Stomach (tissue), 9 donors: Measurements from ENCODE around the gene CA7. TPM values are rescaled to one million over a fixed set of nuclear protein-coding genes. Genes with fewer than 3 reads are reported as not detected.

Source experiments
- DNase-seq, 2 donors: peaks; one replicate each; pipeline versions ENCODE4 v3.0.0 to v3.0.0-alpha.2; 2013 to 2019
- H3K27ac ChIP-seq, 5 donors: fragments of 200-600 bp in 4 of 5; sonication (generic) in 4 of 5; one replicate each; pipeline ENCODE4 v1.5.1; 2013 to 2019; ENCODE audit warnings: mild to moderate bottlenecking in 1 of 5, moderate library complexity in 1 of 5
- H3K27me3 ChIP-seq, 3 donors: fragments of 200-600 bp; sonication (generic); one replicate each; pipeline ENCODE4 v1.5.1; 2017 to 2019; ENCODE audit warnings: mixed run types in 1 of 3
- H3K36me3 ChIP-seq, 4 donors: fragments of 200-600 bp; sonication (generic); 1 replicate in 3 of 4; 2 replicates in 1 of 4; pipeline ENCODE4 v1.5.1; 2016 to 2019
- H3K4me1 ChIP-seq, 4 donors: fragments of 200-600 bp; sonication (generic); one replicate each; pipeline ENCODE4 v1.5.1; 2016 to 2019
- H3K4me3 ChIP-seq, 4 donors: fragments of 200-600 bp; sonication (generic) in 3 of 4; one replicate each; pipeline ENCODE4 v1.5.1; 2016 to 2019; ENCODE audit warnings: mild to moderate bottlenecking in 1 of 4
- H3K9me3 ChIP-seq, 4 donors: fragments of 200-600 bp; sonication (generic); one replicate each; pipeline ENCODE4 v1.5.1; 2016 to 2019
- EP300 ChIP-seq: sonication (generic); formaldehyde crosslinking; IDR thresholded peaks from one replicate; pipeline ENCODE4 v1.6.1; 2017; ENCODE audit warnings: antibody characterized with exemption
- POLR2A ChIP-seq, 4 donors: fragments of 450-650 bp; IDR thresholded peaks; one replicate each; pipeline ENCODE4 v1.6.1; 2016; ENCODE audit warnings: antibody characterized with exemption in 4 of 4, control low read depth in 2 of 4, mild to moderate bottlenecking in 1 of 4, moderate library complexity in 1 of 4
- POLR2AphosphoS5 ChIP-seq, 3 donors: sonication (generic); formaldehyde crosslinking; IDR thresholded peaks; one replicate each; pipeline ENCODE4 v1.6.1; 2016; ENCODE audit warnings: antibody characterized with exemption in 3 of 3
- WGBS, 5 donors: extraction: QIAGEN DNeasy Blood & Tissue Kit in 3 of 5; methylation state at CpG; one replicate each; pipeline versions ENCODE4 v1.1.5 to v1.1.7; 2013 to 2018; 5-methylcytosine and 5-hydroxymethylcytosine counted together
- intact Hi-C: fragments of 100-400 bp; cut with DNase I; formaldehyde crosslinking; loops from one replicate; pipeline ENCODE4 v1.15.1; 2023; ENCODE audit warnings: low total_unique reads
- polyA plus RNA-seq, 3 donors: library from polyadenylated mRNA; stranded (reverse); fragments of 200-250 nt; gene quantifications; one replicate each; pipeline ENCODE4 v1.2.3, GENCODE V29; 2013
- total RNA-seq, 5 donors: library from RNA; depleted of rRNA; stranded (reverse); fragments of >200 nt; gene quantifications; one replicate each; pipeline versions ENCODE4 v1.1.0 to v1.2.3, GENCODE V29; 2014 to 2016
- TF ChIP-seq, protein P1 (sequence below), 7 experiments: fragments of 450-650 bp in 4 of 7; fragments of 200-600 bp in 3 of 7; sonication (generic) in 3 of 7; IDR thresholded peaks; one replicate each; pipeline ENCODE4 v1.5.1; 2016 to 2019; ENCODE audit warnings: antibody characterized with exemption in 7 of 7, control low read depth in 2 of 7, mild to moderate bottlenecking in 1 of 7
- donor health status: healthy with polysubstance abuse.
- donor health status: Bipolar disorder and iron deficiency.
- donor health status: healthy.

Gene CA7
- total and polyA plus RNA-seq, 8 donors: 0.10 to 27.8 (median 0.55) TPM; not detected in 5

DNA sequence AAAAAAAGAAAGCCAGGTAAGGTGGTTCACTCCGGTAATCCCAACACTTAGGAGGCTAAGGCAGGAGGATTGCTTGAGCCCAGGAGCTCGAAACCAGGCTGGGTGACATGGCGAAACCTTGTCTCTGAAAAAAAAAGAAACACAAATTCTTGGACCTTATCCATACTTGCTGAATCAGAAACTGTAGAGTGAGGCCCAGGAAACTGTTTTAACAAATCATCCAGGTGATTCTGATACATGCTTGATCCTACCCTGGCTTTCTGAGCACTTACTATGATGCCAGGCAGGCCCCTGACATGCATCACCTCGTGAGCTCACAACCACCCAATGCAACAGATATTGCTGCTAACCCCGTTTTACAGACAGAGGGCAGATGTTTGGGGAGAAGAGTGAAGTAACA lies 9.5 kb upstream of the CA7 start:
- intact Hi-C loops: no loop called here
- no peak for DNase-seq
- Histone ChIP-seq H3K27me3 (no peaks in the 10 kb centered on the region), H3K36me3 (no peaks in the 10 kb centered on the region), H3K27ac (no peak overlapping the region), H3K4me3 (no peak overlapping the region), H3K9me3 (no peaks in the 10 kb centered on the region), H3K4me1 (peaks cover 5 to 9% (median 6%) of the 10 kb centered on the region in 4 donors)
- TF ChIP-seq POLR2AphosphoS5 (IDR thresholded peaks at IDR 0.05) (no peak), POLR2A (IDR thresholded peaks at IDR 0.05) (no peak), EP300 (no peak)
- TF ChIP-seq, protein P1, sequence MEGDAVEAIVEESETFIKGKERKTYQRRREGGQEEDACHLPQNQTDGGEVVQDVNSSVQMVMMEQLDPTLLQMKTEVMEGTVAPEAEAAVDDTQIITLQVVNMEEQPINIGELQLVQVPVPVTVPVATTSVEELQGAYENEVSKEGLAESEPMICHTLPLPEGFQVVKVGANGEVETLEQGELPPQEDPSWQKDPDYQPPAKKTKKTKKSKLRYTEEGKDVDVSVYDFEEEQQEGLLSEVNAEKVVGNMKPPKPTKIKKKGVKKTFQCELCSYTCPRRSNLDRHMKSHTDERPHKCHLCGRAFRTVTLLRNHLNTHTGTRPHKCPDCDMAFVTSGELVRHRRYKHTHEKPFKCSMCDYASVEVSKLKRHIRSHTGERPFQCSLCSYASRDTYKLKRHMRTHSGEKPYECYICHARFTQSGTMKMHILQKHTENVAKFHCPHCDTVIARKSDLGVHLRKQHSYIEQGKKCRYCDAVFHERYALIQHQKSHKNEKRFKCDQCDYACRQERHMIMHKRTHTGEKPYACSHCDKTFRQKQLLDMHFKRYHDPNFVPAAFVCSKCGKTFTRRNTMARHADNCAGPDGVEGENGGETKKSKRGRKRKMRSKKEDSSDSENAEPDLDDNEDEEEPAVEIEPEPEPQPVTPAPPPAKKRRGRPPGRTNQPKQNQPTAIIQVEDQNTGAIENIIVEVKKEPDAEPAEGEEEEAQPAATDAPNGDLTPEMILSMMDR (IDR thresholded peaks at IDR 0.05): no peak
- WGBS, 5 donors: 76 to 88% (median 81%) methylated on average over 5 of the region's 5 CpGs

DNA sequence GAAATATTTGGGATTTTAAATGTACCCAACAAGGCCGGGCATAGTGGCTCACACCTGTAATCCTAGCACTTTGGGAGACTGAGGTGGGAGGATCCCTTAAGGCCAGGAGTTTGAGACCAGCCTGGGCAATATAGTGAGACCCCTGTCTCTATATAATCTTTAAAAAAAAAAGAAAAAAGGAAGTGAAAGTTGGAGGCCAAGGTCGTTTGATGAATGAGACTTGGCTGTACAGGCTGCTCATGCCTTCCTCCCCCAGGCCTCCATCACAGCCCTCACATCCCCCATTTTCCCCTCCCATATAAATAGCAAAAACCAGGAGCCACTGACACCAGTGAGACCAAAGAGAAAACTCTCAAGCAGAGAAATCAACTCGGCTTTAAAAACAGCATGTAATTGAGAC lies 3.3 kb upstream of the CA7 start:
- intact Hi-C loops: no loop called here
- peaks cover 5 to 32% (median 22%) of the 10 kb centered on the region in 3 donors for H3K27me3 ChIP-seq
- no peak overlapping the region for H3K4me3 ChIP-seq
- peaks cover 14 to 20% (median 16%) of the 10 kb centered on the region in 4 donors for H3K4me1 ChIP-seq
- H3K27ac ChIP-seq: no peak overlapping the region
- H3K36me3 ChIP-seq: no peaks in the 10 kb centered on the region
- H3K9me3 ChIP-seq: no peaks in the 10 kb centered on the region
- 50 to 62% (median 55%) methylated on average over 3 of the region's 3 CpGs for WGBS, 5 donors
- peak in 1 of 2 donors; percentile 1 for DNase-seq
- TF ChIP-seq EP300: no peak

- H3K27me3 ChIP-seq: peaks cover 5 to 37% (median 24%) of the 10 kb centered on the region in 3 donors
- H3K36me3 ChIP-seq: no peaks in the 10 kb centered on the region
- H3K27ac ChIP-seq: no peak overlapping the region
- peak in 1 of 2 donors; percentile 0 for DNase-seq
- no peaks in the 10 kb centered on the region for H3K9me3 ChIP-seq
- H3K4me3 ChIP-seq: no peak overlapping the region
- no peak for TF ChIP-seq EP300
- TF ChIP-seq, protein P1 (IDR thresholded peaks at IDR 0.05): no peak
- TF ChIP-seq POLR2A (IDR thresholded peaks at IDR 0.05): no peak
- TF ChIP-seq POLR2AphosphoS5 (IDR thresholded peaks at IDR 0.05): no peak
- WGBS, 5 donors: 70 to 90% (median 82%) methylated on average over 4 of the region's 4 CpGs
- intact Hi-C loops: no loop called here
- peaks cover 14 to 20% (median 16%) of the 10 kb centered on the region in 4 donors for H3K4me1 ChIP-seq
Measured at GRCh38 chr16:66841366-66841765, 2.8 kb upstream of the CA7 start.

GRCh38 chr16:66842765-66843164 lies 1.4 kb upstream of the CA7 start:
- Histone ChIP-seq H3K4me1 (peaks cover 14 to 20% (median 16%) of the 10 kb centered on the region in 4 donors), H3K9me3 (no peaks in the 10 kb centered on the region), H3K27ac (no peak overlapping the region), H3K27me3 (peaks cover 5 to 51% (median 36%) of the 10 kb centered on the region in 3 donors), H3K4me3 (no peak overlapping the region), H3K36me3 (no peaks in the 10 kb centered on the region)
- TF ChIP-seq EP300 (no peak), POLR2A (IDR thresholded peaks at IDR 0.05) (no peak), POLR2AphosphoS5 (IDR thresholded peaks at IDR 0.05) (no peak)
- TF ChIP-seq, protein P1 (IDR thresholded peaks at IDR 0.05): no peak
- intact Hi-C loops: no loop called here
- 59 to 68% (median 64%) methylated on average over 7 of the region's 7 CpGs for WGBS, 5 donors
- DNase-seq: peak in 1 of 2 donors; percentile 25

GRCh38 chr16:66843191-66843590 lies 1.0 kb upstream of the CA7 start:
- intact Hi-C loops: no loop called here
- WGBS, 5 donors: 95 to 100% (median 97%) methylated on average over 2 of the region's 2 CpGs

More at GRCh38 chr16:66843191-66843590, 1.0 kb upstream of the CA7 start:
- Histone ChIP-seq H3K36me3 (no peaks in the 10 kb centered on the region), H3K4me1 (peaks cover 14 to 20% (median 16%) of the 10 kb centered on the region in 4 donors), H3K9me3 (no peaks in the 10 kb centered on the region), H3K27ac (no peak overlapping the region), H3K27me3 (peaks cover 5 to 51% (median 36%) of the 10 kb centered on the region in 3 donors), H3K4me3 (no peak overlapping the region)
- no peak for DNase-seq
- TF ChIP-seq, protein P1 (IDR thresholded peaks at IDR 0.05): no peak
- no peak for TF ChIP-seq EP300
- no peak for TF ChIP-seq POLR2AphosphoS5 (IDR thresholded peaks at IDR 0.05)
- TF ChIP-seq POLR2A (IDR thresholded peaks at IDR 0.05): no peak
